ENCODE data around the gene PLEKHG3. TPM values are rescaled to one million over a fixed set of nuclear protein-coding genes. Genes with fewer than 3 reads are reported as not detected.

PLEKHG3 gene
- polyA plus RNA-seq, 3 donors: 6.3 to 21.6 (median 13.0) TPM

DNA sequence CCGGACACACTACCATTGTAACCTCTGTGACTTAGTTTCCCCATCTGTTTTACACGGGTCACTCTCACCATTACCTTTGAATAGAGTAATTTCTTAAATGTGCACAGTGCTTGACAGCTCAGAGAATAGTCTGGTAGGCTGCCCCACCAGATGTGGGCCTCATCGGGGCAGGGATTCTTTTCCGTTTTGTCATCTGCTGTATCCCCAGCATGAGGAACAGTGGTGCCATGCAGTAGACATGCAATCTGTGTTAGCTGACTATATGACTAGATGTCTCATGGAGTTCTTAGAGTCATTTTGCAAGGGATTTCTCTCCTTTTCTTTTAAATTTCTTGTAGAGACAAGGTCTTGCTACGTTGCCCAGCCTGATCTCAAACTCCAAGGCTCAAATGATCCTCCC is 44.9 kb upstream of the PLEKHG3 start:
- peaks cover 0 to 9% (median 4%) of the 10 kb centered on the region in 7 donors for H3K9me3 Mint-ChIP-seq
- Histone ChIP-seq H2AFZ (ENCODE audit: insufficient read depth, low read depth, low read length, poor library complexity, severe bottlenecking) (peak overlapping the region; percentile 41), H3K79me2 (ENCODE audit: insufficient read depth, low read length) (no peaks in the 10 kb centered on the region), H3K9me3 (replicated peaks in 1 of 2; ENCODE audit: control insufficient read depth in 1 of 2, insufficient read depth in 1 of 2, low read length in 2 of 2) (no peaks in the 10 kb centered on the region), H3K36me3 (replicated peaks in 1 of 2; ENCODE audit: control insufficient read depth in 1 of 2, insufficient read depth in 2 of 2, low read length in 2 of 2) (no peaks in the 10 kb centered on the region), H3K4me1 (ENCODE audit: control insufficient read depth in 1 of 2, insufficient read depth in 2 of 2, low read length in 2 of 2) (peaks cover 10 to 20% of the 10 kb centered on the region in 2 donors), H3K4me3 (replicated peaks in 1 of 3; ENCODE audit: low read depth in 2 of 3, low read length in 3 of 3) (peak overlapping the region in 1 of 3 experiments; percentile 25), H4K20me1 (ENCODE audit: insufficient read depth, low read length) (no peaks in the 10 kb centered on the region), H3K4me2 (replicated peaks; ENCODE audit: extremely low read depth, low read length, poor library complexity, severe bottlenecking) (peak overlapping the region; percentile 34), H3K27me3 (ENCODE audit: control insufficient read depth in 2 of 2, insufficient read depth in 2 of 2, low read length in 2 of 2) (peaks cover 15 to 20% of the 10 kb centered on the region in 2 donors), H3K27ac (ENCODE audit: low read depth in 1 of 2, low read length in 2 of 2) (no peak overlapping the region), H3K9ac (ENCODE audit: insufficient read depth, low read length, poor library complexity, severe bottlenecking) (no peak overlapping the region)
- no peak for DNase-seq
- peaks cover 22% of the 10 kb centered on the region for H3K4me1 Mint-ChIP-seq
- intact Hi-C loops (cut with micrococcal nuclease): loop anchor here in 1 of 2 donors (10.0 kb wide), 2 partner anchors 155 to 255 kb away; partner anchors contain the start of genes CHURC1, ZBTB1 and ZBTB25
- H3K4me3 Mint-ChIP-seq: peak overlapping the region; percentile 65 to 82
- peak overlapping the region in 1 of 7 donors; percentile 37 for H3K27ac Mint-ChIP-seq
- H3K27me3 Mint-ChIP-seq (ENCODE audit: low read depth in 3 of 3): peaks cover 21 to 33% (median 22%) of the 10 kb centered on the region in 3 donors
- H3K36me3 Mint-ChIP-seq: no peaks in the 10 kb centered on the region
- no peak for TF ChIP-seq CTCF (IDR thresholded peaks at IDR 0.05)
- 100% methylated on average over 1 of the region's 5 CpGs for WGBS (ENCODE audit: insufficient coverage)

- no peaks in the 10 kb centered on the region for H3K36me3 Mint-ChIP-seq
- Histone ChIP-seq H3K4me2 (replicated peaks; ENCODE audit: extremely low read depth, low read length, poor library complexity, severe bottlenecking) (no peak overlapping the region), H3K9me3 (replicated peaks in 1 of 2; ENCODE audit: control insufficient read depth in 1 of 2, insufficient read depth in 1 of 2, low read length in 2 of 2) (no peaks in the 10 kb centered on the region), H3K4me3 (replicated peaks in 1 of 3; ENCODE audit: low read depth in 2 of 3, low read length in 3 of 3) (no peak overlapping the region), H3K79me2 (ENCODE audit: insufficient read depth, low read length) (no peaks in the 10 kb centered on the region), H4K20me1 (ENCODE audit: insufficient read depth, low read length) (no peaks in the 10 kb centered on the region), H2AFZ (ENCODE audit: insufficient read depth, low read depth, low read length, poor library complexity, severe bottlenecking) (no peak overlapping the region), H3K36me3 (replicated peaks in 1 of 2; ENCODE audit: control insufficient read depth in 1 of 2, insufficient read depth in 2 of 2, low read length in 2 of 2) (no peaks in the 10 kb centered on the region), H3K27ac (ENCODE audit: low read depth in 1 of 2, low read length in 2 of 2) (no peak overlapping the region), H3K27me3 (ENCODE audit: control insufficient read depth in 2 of 2, insufficient read depth in 2 of 2, low read length in 2 of 2) (peaks cover 15 to 20% of the 10 kb centered on the region in 2 donors), H3K4me1 (ENCODE audit: control insufficient read depth in 1 of 2, insufficient read depth in 2 of 2, low read length in 2 of 2) (peaks cover 0 to 7% of the 10 kb centered on the region in 2 donors), H3K9ac (ENCODE audit: insufficient read depth, low read length, poor library complexity, severe bottlenecking) (no peak overlapping the region)
- DNase-seq: no peak
- peaks cover 21 to 31% (median 24%) of the 10 kb centered on the region in 3 donors for H3K27me3 Mint-ChIP-seq (ENCODE audit: low read depth in 3 of 3)
- no peak overlapping the region for H3K4me3 Mint-ChIP-seq
- H3K27ac Mint-ChIP-seq: no peak overlapping the region
- H3K4me1 Mint-ChIP-seq: peaks cover 8% of the 10 kb centered on the region
- peaks cover 0 to 7% (median 3%) of the 10 kb centered on the region in 7 donors for H3K9me3 Mint-ChIP-seq
- intact Hi-C loops (cut with micrococcal nuclease): no loop called here
- no peak for TF ChIP-seq CTCF (IDR thresholded peaks at IDR 0.05)
- 90% methylated on average over 2 of the region's 6 CpGs for WGBS (ENCODE audit: insufficient coverage)
These were observed 41.0 kb upstream of the PLEKHG3 start for GRCh38 chr14:64663174-64663573.

All from CD14-positive monocyte (primary cell).